ENCODE measurements around the gene ARHGAP23.

Gene ARHGAP23

GRCh38 chr17:38442548-38442947 is 14.3 kb downstream of the ARHGAP23 start:
- DNase-seq, result no peak

- DNase-seq, result no peak
These were observed 15.2 kb downstream of the ARHGAP23 start for GRCh38 chr17:38443356-38444031.

GRCh38 chr17:38444151-38444550 is 15.9 kb downstream of the ARHGAP23 start:
- peak; percentile 90 for DNase-seq

GRCh38 chr17:38447502-38448085 is 19.3 kb downstream of the ARHGAP23 start:
- no peak for DNase-seq

- DNase-seq, result no peak
These were observed 20.0 kb downstream of the ARHGAP23 start for GRCh38 chr17:38448208-38448771.

GRCh38 chr17:38449364-38449763 is 21.1 kb downstream of the ARHGAP23 start:
- DNase-seq, result peak; percentile 73

GRCh38 chr17:38450557-38451029 is 22.3 kb downstream of the ARHGAP23 start:
- no peak for DNase-seq

GRCh38 chr17:38451030-38451839 is 23.0 kb downstream of the ARHGAP23 start:
- peak; percentile 75 for DNase-seq

- peak; percentile 79 for DNase-seq
These were observed 23.7 kb downstream of the ARHGAP23 start for GRCh38 chr17:38451840-38452529.

GRCh38 chr17:38452719-38453118 is 24.5 kb downstream of the ARHGAP23 start:
- DNase-seq, result no peak

- peak; percentile 74 for DNase-seq
These were observed 25.7 kb downstream of the ARHGAP23 start for GRCh38 chr17:38453951-38454421.

GRCh38 chr17:38454532-38454931 is 26.3 kb downstream of the ARHGAP23 start:
- peak; percentile 63 for DNase-seq

GRCh38 chr17:38455288-38455915 is 27.1 kb downstream of the ARHGAP23 start:
- DNase-seq, result peak; percentile 87

GRCh38 chr17:38456031-38456815 is 28.0 kb downstream of the ARHGAP23 start:
- DNase-seq, result peak; percentile 71

GRCh38 chr17:38457577-38458371 is 29.5 kb downstream of the ARHGAP23 start:
- no peak for DNase-seq

- DNase-seq, result no peak
These were observed 30.3 kb downstream of the ARHGAP23 start for GRCh38 chr17:38458521-38458920.

- peak; percentile 54 for DNase-seq
These were observed 31.3 kb downstream of the ARHGAP23 start for GRCh38 chr17:38459567-38459966.

- DNase-seq, result no peak
These were observed 31.9 kb downstream of the ARHGAP23 start for GRCh38 chr17:38460082-38460715.

GRCh38 chr17:38460716-38461630 is 32.7 kb downstream of the ARHGAP23 start:
- DNase-seq, result no peak
